Astrocyte (in vitro differentiated cells and primary cell): ENCODE measurements around the gene C7orf57.
"Not testable (repeated sequence)": the region's sequence is repeated elsewhere in the genome, so short reads cannot be mapped to it uniquely, and the experiment has no call there.

Source experiments
- CTCF ChIP-seq: IDR thresholded peaks from 2 replicates; pipeline ENCODE4 v1.5.1; 2011; ENCODE audit warnings: low read depth, mild to moderate bottlenecking, inconsistent platforms, low read length, moderate library complexity; ENCODE audit not compliant: insufficient read depth
- EZH2 ChIP-seq: IDR thresholded peaks from 2 replicates; pipeline ENCODE4 v1.6.1; 2012; ENCODE audit warnings: mild to moderate bottlenecking, low read length, inconsistent platforms; ENCODE audit not compliant: insufficient read depth

GRCh38 chr7:47989607-47990400 is 45.5 kb upstream of the C7orf57 start:
- TF ChIP-seq CTCF, EZH2: not testable (repeated sequence)
